GM12878 (cell line): ENCODE results near the gene CCR5. TPM values are rescaled to one million over a fixed set of nuclear protein-coding genes. Genes with fewer than 3 reads are reported as not detected.

Experiments used
- ATAC-seq: fragments of 200-7000 bp; cut with Tn5 transposase; 3 replicates; pipeline ENCODE4 v1.9.1; 2020; ENCODE audit warnings: mild to moderate bottlenecking, moderate library complexity
- BruUV-seq: library from RNA; stranded (reverse); fragments of 400-500 nt; replicated peaks from 2 replicates; lab custom pipeline; 2021; lab: Mats Ljungman, UMichigan
- CTCF ChIA-PET: fragments of 300-600 bp; sonication (Branson Sonifier 250); formaldehyde crosslinking; extraction: SDS; loops from one replicate; lab custom pipeline; 2021; ENCODE audit warnings: inconsistent platforms; lab: Yijun Ruan, JAX
- POLR2A ChIA-PET: fragments of 350-600 bp; formaldehyde crosslinking; extraction: SDS; loops from one replicate; lab custom pipeline; 2021; ENCODE audit warnings: inconsistent platforms; lab: Charles Lee
- RAD21 ChIA-PET: fragments of 300-600 bp; sonication (Branson Sonifier 250); formaldehyde crosslinking; loops from one replicate; lab custom pipeline; 2023; ENCODE audit warnings: antibody characterized with exemption; ENCODE audit not compliant: unreplicated experiment; lab: Charles Lee
- SMC1A ChIA-PET: fragments of 300-600 bp; sonication (Branson Sonifier 250); formaldehyde crosslinking; loops from one replicate; lab custom pipeline; 2023; ENCODE audit not compliant: unreplicated experiment, uncharacterized antibody; lab: Charles Lee
- DNase-seq: peaks from one replicate; pipeline ENCODE4 v3.0.0-alpha.2; 2011; ENCODE audit warnings: low read depth, low spot score
- FAIRE-seq: peaks from 3 replicates; lab custom pipeline; 2011; peaks lifted over from hg19 to GRCh38; lab: Jason Lieb, UNC
- H2AFZ ChIP-seq: 2 replicates; pipeline ENCODE4 v1.6.0; 2011; ENCODE audit warnings: low read depth, low read length, control low read depth; ENCODE audit not compliant: control insufficient read depth
- H3K27ac ChIP-seq: 2 replicates; pipeline ENCODE4 v1.5.1; 2011; ENCODE audit warnings: control low read depth; ENCODE audit not compliant: control insufficient read depth, insufficient read depth
- H3K27me3 ChIP-seq, 2 experiments: replicated peaks in 1 of 2; 2 replicates each; pipeline versions ENCODE4 v1.6.0 to v1.6.1; 2011; ENCODE audit warnings: low read length in 1 of 2; ENCODE audit not compliant: control insufficient read depth in 2 of 2, insufficient read depth in 2 of 2
- H3K36me3 ChIP-seq, 2 experiments: 2 replicates each; pipeline ENCODE4 v1.5.1; 2011; ENCODE audit warnings: low read length in 1 of 2; ENCODE audit not compliant: control insufficient read depth in 2 of 2, insufficient read depth in 2 of 2
- H3K4me1 ChIP-seq: 2 replicates; pipeline ENCODE4 v1.6.1; 2011; ENCODE audit warnings: mild to moderate bottlenecking, low read length, moderate library complexity, mixed read lengths; ENCODE audit not compliant: control insufficient read depth, insufficient read depth
- H3K4me2 ChIP-seq: 2 replicates; pipeline ENCODE4 v1.6.0; 2011; ENCODE audit warnings: control low read depth; ENCODE audit not compliant: control insufficient read depth, insufficient read depth
- H3K4me3 ChIP-seq: fragments of 200-600 bp; sonication (generic); 2 replicates; pipeline ENCODE4 v1.5.1; 2016
- H3K79me2 ChIP-seq: 2 replicates; pipeline ENCODE4 v1.6.0; 2011; ENCODE audit warnings: low read length; ENCODE audit not compliant: control insufficient read depth, insufficient read depth
- H3K9ac ChIP-seq: 2 replicates; pipeline ENCODE4 v1.8.0; 2011; ENCODE audit warnings: low read length, control low read depth, mixed read lengths; ENCODE audit not compliant: control insufficient read depth, insufficient read depth
- H3K9me3 ChIP-seq: replicated peaks from 3 replicates; pipeline ENCODE4 v1.5.1; 2011; ENCODE audit warnings: mild to moderate bottlenecking, low read length; ENCODE audit not compliant: control insufficient read depth, insufficient read depth
- H4K20me1 ChIP-seq: 2 replicates; pipeline ENCODE4 v1.6.0; 2011; ENCODE audit not compliant: control insufficient read depth, insufficient read depth
- BCLAF1 ChIP-seq: fragments of 450-650 bp; IDR thresholded peaks from 2 replicates; pipeline ENCODE4 v1.6.1; 2017; ENCODE audit warnings: antibody characterized with exemption, mild to moderate bottlenecking, moderate library complexity
- CHD1 ChIP-seq: IDR thresholded peaks from 2 replicates; pipeline ENCODE4 v1.6.1; 2012; ENCODE audit warnings: low read depth, low read length, improper control_type of control experiment
- EED ChIP-seq: sonication (generic); IDR thresholded peaks from 2 replicates; pipeline ENCODE4 v1.6.1; 2016; ENCODE audit warnings: antibody characterized with exemption, low read depth
- EP300 ChIP-seq, 2 experiments: fragments of 150-350 bp in 1 of 2; IDR thresholded peaks; 2 replicates each; pipeline ENCODE4 v1.6.1; 2011 to 2012; ENCODE audit warnings: low read depth in 2 of 2, low read length in 2 of 2, borderline replicate concordance in 1 of 2, improper control_type of control experiment in 1 of 2, inconsistent platforms in 1 of 2; ENCODE audit not compliant: control insufficient read depth in 1 of 2
- ETV6 ChIP-seq, 2 experiments: fragments of 450-650 bp in 1 of 2; IDR thresholded peaks in 1 of 2; conservative IDR thresholded peaks in 1 of 2; 2 replicates each; pipeline ENCODE4 v1.6.1; 2014; ENCODE audit warnings: antibody characterized with exemption in 1 of 2, borderline replicate concordance in 1 of 2, low read depth in 1 of 2, mild to moderate bottlenecking in 1 of 2, moderate library complexity in 1 of 2
- FOXM1 ChIP-seq: IDR thresholded peaks from 2 replicates; pipeline ENCODE4 v1.6.1; 2012; ENCODE audit warnings: low read depth, mild to moderate bottlenecking, inconsistent platforms, low read length, moderate library complexity
- GABPA ChIP-seq: IDR thresholded peaks from 2 replicates; pipeline ENCODE4 v1.6.1; 2014; ENCODE audit warnings: antibody characterized with exemption, low read depth, mild to moderate bottlenecking, inconsistent platforms
- GATAD2B ChIP-seq: fragments of 450-650 bp; conservative IDR thresholded peaks from 2 replicates; pipeline ENCODE4 v1.6.1; 2017; ENCODE audit warnings: low read depth, mild to moderate bottlenecking, moderate library complexity
- HDAC2 ChIP-seq: fragments of 200-600 bp; sonication (generic); IDR thresholded peaks from 2 replicates; pipeline ENCODE4 v1.6.1; 2017
- POLR2AphosphoS5 ChIP-seq: IDR thresholded peaks from 2 replicates; pipeline ENCODE4 v1.6.1; 2011; ENCODE audit warnings: mild to moderate bottlenecking, low read length, inconsistent platforms
- SMARCA5 ChIP-seq: fragments of 450-650 bp; IDR thresholded peaks from 2 replicates; pipeline ENCODE4 v1.6.1; 2017; ENCODE audit warnings: mild to moderate bottlenecking
- SMC3 ChIP-seq: IDR thresholded peaks from 2 replicates; pipeline ENCODE4 v1.6.1; 2011; ENCODE audit warnings: low read length, improper control_type of control experiment, borderline replicate concordance
- SP1 ChIP-seq: IDR thresholded peaks from one replicate; pipeline ENCODE4 v1.6.1; 2011; ENCODE audit warnings: low read depth, low read length
- SREBF1 ChIP-seq: IDR thresholded peaks from 2 replicates; pipeline ENCODE4 v1.6.1; 2012; ENCODE audit warnings: mild to moderate bottlenecking, low read length
- SUPT20H ChIP-seq: IDR thresholded peaks from 2 replicates; pipeline ENCODE4 v1.6.1; 2011; ENCODE audit warnings: low read depth, mild to moderate bottlenecking, low read length, moderate library complexity, borderline replicate concordance; ENCODE audit not compliant: control insufficient read depth
- TAF1 ChIP-seq: IDR thresholded peaks from 2 replicates; pipeline ENCODE4 v1.6.1; 2011; ENCODE audit warnings: mild to moderate bottlenecking, low read depth, low read length, borderline replicate concordance
- TCF12 ChIP-seq: IDR thresholded peaks from 2 replicates; pipeline ENCODE4 v1.6.1; 2011; ENCODE audit warnings: low read depth, mild to moderate bottlenecking, low read length
- ZNF217 ChIP-seq: fragments of 450-650 bp; IDR thresholded peaks from 2 replicates; pipeline ENCODE4 v1.6.1; 2017; ENCODE audit warnings: antibody characterized with exemption, mild to moderate bottlenecking
- ZNF592 ChIP-seq: fragments of 450-650 bp; IDR thresholded peaks from 2 replicates; pipeline ENCODE4 v1.6.1; 2017; ENCODE audit warnings: mild to moderate bottlenecking, moderate library complexity
- ZSCAN29 ChIP-seq: fragments of 450-650 bp; IDR thresholded peaks from 2 replicates; pipeline ENCODE4 v1.6.1; 2017; ENCODE audit warnings: mild to moderate bottlenecking, moderate library complexity
- WGBS: methylation state at CpG from one replicate; pipeline ENCODE4 v1.1.6; 2016; ENCODE audit warnings: low lambda C conversion rate; ENCODE audit not compliant: insufficient replicate concordance, insufficient coverage; ENCODE audit errors: missing lambda C conversion rate; 5-methylcytosine and 5-hydroxymethylcytosine counted together
- in situ Hi-C: fragments of 300-500 bp; cut with MboI; formaldehyde crosslinking; loops from 9 replicates; pipeline ENCODE4 v1.14.3; 2018; ENCODE audit warnings: mixed read lengths
- intact Hi-C: fragments of 100-400 bp; cut with micrococcal nuclease; formaldehyde crosslinking; loops from one replicate; pipeline ENCODE4 v1.14.2; 2022; ENCODE audit not compliant: unreplicated experiment
- polyA plus RNA-seq, 11 experiments: library from polyadenylated mRNA; depleted of rRNA in 4 of 11; unstranded in 6 of 11; stranded (reverse) in 5 of 11; fragments of >200 nt; fragmentation: Nextera tagmentation in 4 of 11; fragmentation: Illumina TruSeq in 1 of 11; extraction: Ambion mirVana in 4 of 11; extraction: Trizol in 1 of 11; gene quantifications; 1 replicate in 1 of 11; 2 replicates in 10 of 11; pipeline versions ENCODE4 v1.2.1 to v1.2.3, GENCODE V29; 2011 to 2016; ENCODE audit warnings: inconsistent platforms in 2 of 11, missing spikeins in 2 of 11, low read depth in 1 of 11
- total RNA-seq, 4 experiments: library from RNA; depleted of rRNA in 3 of 4; stranded (reverse); fragments of >200 nt in 3 of 4; fragmentation: Illumina TruSeq in 1 of 4; extraction: Trizol in 1 of 4; gene quantifications; 2 replicates each; pipeline versions ENCODE4 v1.2.1 to v1.2.3, GENCODE V29; 2013 to 2021

Gene CCR5
- total and polyA plus RNA-seq, 10 of the 15 experiments (the other 5 are each of a cell fraction or from before 2014, with no cell fraction given): 0.17 to 1.6 (median 0.82) TPM; not detected in 1

GRCh38 chr3:46412786-46413298 is 42.1 kb downstream of the CCR5 start:
- H3K36me3 ChIP-seq: no peaks in the 10 kb centered on the region
- no peaks in the 10 kb centered on the region for H3K9me3 ChIP-seq
- H3K4me1 ChIP-seq: peaks cover 1% of the 10 kb centered on the region
- no TSS peak for BruUV-seq
- WGBS: 67% methylated on average over 3 of the region's 3 CpGs
- in situ Hi-C loops (no loop called here), intact Hi-C loops (no loop called here)
- ChIA-PET RAD21 (no interaction called here), CTCF (no interaction called here), SMC1A (no interaction called here), POLR2A (no interaction called here)
- FAIRE-seq (no peak), DNase-seq (no peak), ATAC-seq (no peak)
- no peak overlapping the region for H3K4me3 ChIP-seq
- H3K27ac ChIP-seq: no peak overlapping the region
- H3K4me2 ChIP-seq: no peak overlapping the region
- no peaks in the 10 kb centered on the region for H3K79me2 ChIP-seq
- no peaks in the 10 kb centered on the region for H3K27me3 ChIP-seq
- H2AFZ ChIP-seq: no peak overlapping the region
- H4K20me1 ChIP-seq: no peaks in the 10 kb centered on the region
- TF ChIP-seq GABPA: no peak
- TF ChIP-seq SMC3: no peak
- no peak for TF ChIP-seq HDAC2
- no peak for TF ChIP-seq CHD1
- no peak for TF ChIP-seq ZNF592
- no peak for TF ChIP-seq SP1
- TF ChIP-seq SMARCA5: no peak
- no peak for TF ChIP-seq FOXM1
- no peak for TF ChIP-seq ZSCAN29
- no peak for TF ChIP-seq EP300 (IDR thresholded peaks at IDR 0.05; ENCODE audit: borderline replicate concordance in 1 of 2, control insufficient read depth in 1 of 2, low read depth in 2 of 2, low read length in 2 of 2)
- no peak for TF ChIP-seq TCF12
- TF ChIP-seq ZNF217: no peak
- TF ChIP-seq SUPT20H: no peak
- TF ChIP-seq ETV6 (conservative IDR thresholded peaks at IDR 0.05 in 1 of 2, IDR thresholded peaks at IDR 0.05 in 1 of 2; ENCODE audit: borderline replicate concordance in 1 of 2, low read depth in 1 of 2): no peak
- no peak for TF ChIP-seq SREBF1
- no peak for TF ChIP-seq TAF1
- TF ChIP-seq EED: no peak
- TF ChIP-seq BCLAF1: no peak
- TF ChIP-seq GATAD2B: no peak
- no peak for TF ChIP-seq POLR2AphosphoS5
- H3K9ac ChIP-seq: no peak overlapping the region
